ENCODE results near the gene IKBKG.
"Not testable (repeated sequence)": the region's sequence is repeated elsewhere in the genome, so short reads cannot be mapped to it uniquely, and the experiment has no call there.

Gene IKBKG

DNA sequence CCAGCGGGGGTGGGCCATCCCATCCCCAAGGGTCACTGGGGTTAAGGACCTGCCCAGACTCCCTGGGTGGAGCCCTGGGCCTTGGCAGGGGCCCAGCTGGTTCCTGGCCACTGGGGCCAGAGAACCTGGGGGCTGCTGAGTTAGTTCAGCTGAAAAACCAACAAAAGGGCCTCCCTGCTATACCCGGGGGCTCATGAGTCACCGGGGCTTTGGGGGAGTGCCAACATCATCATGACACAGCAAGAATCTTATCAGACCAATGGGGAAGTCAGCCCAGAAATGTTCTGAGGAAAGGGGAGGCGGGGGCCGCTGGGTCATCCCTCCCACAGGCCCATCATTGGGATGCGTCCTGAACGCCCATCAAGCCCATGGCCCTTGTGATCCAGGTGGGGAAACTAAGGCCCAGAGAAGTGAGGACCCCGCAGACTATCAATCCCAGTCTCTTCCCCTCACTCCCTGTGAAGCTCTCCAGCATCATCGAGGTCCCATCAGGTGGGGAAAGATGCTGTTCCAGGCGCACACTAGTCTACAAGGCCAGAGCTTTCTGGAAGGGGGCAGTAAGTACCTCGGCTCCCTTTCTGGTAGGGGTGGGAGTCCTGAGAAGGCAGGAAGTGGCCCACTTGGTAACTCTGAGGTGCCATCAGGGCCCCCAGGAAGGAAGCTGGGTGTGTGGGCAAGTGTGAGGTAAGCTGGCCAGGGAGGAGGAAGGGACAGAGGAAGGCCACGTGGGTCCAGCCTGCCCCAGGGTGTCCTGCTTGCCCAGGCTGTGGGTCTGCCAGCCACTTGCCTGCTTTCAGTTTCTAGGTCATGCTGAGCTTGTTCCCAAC, 5.3 kb upstream of the IKBKG start:
- peak overlapping the region; percentile 70 for H3K27ac ChIP-seq
- TF ChIP-seq, protein P1, sequence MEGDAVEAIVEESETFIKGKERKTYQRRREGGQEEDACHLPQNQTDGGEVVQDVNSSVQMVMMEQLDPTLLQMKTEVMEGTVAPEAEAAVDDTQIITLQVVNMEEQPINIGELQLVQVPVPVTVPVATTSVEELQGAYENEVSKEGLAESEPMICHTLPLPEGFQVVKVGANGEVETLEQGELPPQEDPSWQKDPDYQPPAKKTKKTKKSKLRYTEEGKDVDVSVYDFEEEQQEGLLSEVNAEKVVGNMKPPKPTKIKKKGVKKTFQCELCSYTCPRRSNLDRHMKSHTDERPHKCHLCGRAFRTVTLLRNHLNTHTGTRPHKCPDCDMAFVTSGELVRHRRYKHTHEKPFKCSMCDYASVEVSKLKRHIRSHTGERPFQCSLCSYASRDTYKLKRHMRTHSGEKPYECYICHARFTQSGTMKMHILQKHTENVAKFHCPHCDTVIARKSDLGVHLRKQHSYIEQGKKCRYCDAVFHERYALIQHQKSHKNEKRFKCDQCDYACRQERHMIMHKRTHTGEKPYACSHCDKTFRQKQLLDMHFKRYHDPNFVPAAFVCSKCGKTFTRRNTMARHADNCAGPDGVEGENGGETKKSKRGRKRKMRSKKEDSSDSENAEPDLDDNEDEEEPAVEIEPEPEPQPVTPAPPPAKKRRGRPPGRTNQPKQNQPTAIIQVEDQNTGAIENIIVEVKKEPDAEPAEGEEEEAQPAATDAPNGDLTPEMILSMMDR (conservative IDR thresholded peaks at IDR 0.05), result no peak

DNA sequence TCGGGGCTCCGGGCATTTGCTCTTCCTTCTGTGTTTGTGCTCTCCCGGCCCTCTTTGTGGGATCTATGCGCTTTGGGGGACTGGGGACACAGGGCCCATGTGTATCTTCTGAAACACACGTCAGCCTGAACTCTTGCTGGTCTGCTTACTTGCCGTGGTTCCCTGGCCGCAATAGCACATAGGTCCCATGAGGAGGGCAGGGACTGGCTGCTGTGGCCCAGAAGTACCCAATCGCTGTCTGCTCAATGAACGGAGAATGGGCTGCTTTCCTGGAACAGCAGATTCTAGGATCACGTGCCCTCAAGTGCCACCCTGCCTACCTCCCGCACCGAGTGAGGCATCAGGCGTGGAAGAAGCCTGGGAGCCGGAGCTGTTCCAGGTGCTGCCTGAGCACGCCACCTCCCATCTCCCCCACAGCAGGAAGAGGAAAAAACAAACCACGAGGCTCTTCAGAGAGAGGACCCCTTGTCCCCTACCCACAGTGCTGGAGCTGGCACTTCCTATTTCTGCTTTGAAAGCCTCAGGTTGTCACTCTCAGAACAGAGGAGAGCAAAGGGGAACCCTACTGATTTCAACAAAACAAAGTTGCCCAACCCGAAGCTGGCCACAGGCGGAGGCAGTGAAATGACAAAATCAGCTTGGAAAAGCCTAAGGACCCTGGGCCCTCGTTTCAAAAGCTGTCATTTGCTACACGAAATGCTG, 4.5 kb upstream of the IKBKG start:
- no peak overlapping the region for H3K27ac ChIP-seq
- TF ChIP-seq, protein P1 (conservative IDR thresholded peaks at IDR 0.05), result no peak

DNA sequence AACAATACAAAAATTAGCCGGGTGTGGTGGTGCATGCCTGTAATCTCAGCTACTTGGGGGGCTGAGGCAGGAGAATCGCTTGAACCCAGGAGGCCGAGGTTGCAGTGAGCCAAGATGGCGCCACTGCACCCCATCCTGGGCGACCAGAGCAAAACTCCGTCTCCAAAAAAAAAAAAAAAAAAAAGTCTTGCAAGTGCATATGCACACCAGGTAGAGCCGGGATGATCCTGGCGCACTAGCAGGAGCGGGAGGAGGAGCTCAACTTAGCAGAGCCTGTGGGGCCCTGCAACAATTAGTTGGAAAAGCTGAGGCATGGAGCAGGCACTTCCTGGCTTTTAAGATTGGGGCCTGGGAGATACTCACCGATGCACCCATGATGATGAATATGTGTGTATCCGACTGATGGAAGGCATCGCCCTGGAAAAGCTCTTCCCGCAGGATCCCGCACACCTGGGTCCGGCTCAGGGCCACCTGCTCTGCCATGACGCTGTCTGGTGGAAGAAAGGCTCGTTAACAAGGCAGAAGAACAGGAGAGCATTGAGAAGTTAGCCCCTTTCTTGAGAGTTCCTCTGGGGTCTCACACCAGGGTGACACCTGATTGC, 1.6 kb upstream of the IKBKG start:
- TF ChIP-seq, protein P1 (conservative IDR thresholded peaks at IDR 0.05), result no peak
- H3K27ac ChIP-seq, result peak overlapping the region; percentile 77

DNA sequence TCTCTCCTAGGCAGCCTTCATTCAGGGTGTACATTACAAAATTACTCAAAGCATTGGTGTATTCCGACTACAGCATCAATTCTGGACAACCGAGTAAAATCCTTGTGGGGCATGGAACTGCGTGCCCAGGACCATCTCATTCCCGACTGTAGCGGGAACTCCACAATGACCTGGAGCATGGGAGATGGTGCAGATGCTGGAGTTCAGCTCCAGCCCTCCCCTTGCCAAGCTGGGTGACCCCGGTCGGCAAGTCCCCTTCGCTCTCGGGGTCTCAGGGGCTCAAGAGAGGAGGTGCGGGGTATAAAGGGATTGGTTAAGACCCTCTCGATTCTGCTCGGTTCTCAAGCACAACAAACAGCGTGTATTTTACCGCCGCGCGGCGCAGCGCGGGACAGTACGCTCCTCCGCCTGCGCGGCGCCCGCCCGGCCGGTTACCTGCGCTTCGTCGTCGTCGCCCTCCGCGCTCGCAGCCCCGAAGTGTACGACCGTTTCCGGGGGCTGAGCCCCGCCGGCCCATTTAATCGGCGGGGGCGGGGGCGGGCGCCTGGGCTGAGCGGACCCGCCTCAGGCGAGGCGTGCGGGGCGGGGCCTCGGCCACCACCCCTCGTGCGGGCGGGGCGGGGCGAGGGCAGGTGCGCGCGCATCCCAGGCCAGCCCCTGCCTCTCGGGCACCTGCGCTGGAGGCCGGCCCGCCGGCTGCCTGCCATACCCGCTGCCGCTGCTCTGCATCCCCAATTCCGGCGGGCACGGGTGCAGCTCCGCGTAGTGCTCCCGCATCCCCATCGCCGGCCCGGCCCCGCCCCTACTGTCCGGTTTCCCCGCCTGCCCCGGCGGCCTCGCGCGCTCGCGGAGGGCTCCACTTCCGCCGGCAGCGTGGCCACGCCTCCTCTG, 821 bp upstream of the IKBKG start, which contains the start of gene G6PD:
G6PD (minus strand) TSS at position 493 of the 891 bp plus-strand sequence. CDS start 691 bp downstream, outside the sequence.
- peak within 1 kb of the TSS; percentile 77 for H3K27ac ChIP-seq
- TF ChIP-seq, protein P1 (conservative IDR thresholded peaks at IDR 0.05), result no peak

DNA sequence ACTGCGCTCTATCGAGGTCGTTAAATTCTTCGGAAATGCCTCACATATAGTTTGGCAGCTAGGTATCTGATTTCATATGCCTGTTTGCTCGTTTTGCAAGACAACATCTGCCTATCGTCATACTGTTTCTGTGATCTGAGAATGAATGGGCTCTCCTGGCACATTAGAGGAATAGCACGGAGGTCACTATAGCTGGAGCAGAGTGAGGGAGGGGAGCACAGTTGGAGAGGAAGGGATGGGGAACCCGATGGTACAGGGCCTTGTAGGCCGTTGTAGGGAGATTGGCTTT, 552 bp downstream of the IKBKG start:
- H3K27ac ChIP-seq, result peak overlapping the region; percentile 77
- TF ChIP-seq, protein P1 (conservative IDR thresholded peaks at IDR 0.05), result no peak

DNA sequence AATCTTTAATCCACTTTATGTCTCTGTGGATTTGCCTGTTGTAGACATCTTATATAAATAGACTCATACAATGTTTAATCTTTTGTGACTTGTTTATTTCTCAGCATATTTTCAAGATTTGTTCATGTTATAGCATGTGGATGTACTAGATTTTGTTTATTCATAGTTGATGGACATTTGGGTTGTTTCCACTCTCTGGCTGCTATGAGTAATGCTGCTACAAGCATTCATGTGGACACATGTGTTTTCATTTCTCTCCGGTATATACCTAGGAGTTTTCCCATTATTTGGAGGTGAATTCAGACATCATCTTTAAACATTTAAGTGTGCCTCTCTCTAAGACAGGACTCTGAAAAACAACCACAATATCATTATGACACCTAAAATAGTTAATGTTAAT, 2.3 kb downstream of the IKBKG start:
- no peak overlapping the region for H3K27ac ChIP-seq

DNA sequence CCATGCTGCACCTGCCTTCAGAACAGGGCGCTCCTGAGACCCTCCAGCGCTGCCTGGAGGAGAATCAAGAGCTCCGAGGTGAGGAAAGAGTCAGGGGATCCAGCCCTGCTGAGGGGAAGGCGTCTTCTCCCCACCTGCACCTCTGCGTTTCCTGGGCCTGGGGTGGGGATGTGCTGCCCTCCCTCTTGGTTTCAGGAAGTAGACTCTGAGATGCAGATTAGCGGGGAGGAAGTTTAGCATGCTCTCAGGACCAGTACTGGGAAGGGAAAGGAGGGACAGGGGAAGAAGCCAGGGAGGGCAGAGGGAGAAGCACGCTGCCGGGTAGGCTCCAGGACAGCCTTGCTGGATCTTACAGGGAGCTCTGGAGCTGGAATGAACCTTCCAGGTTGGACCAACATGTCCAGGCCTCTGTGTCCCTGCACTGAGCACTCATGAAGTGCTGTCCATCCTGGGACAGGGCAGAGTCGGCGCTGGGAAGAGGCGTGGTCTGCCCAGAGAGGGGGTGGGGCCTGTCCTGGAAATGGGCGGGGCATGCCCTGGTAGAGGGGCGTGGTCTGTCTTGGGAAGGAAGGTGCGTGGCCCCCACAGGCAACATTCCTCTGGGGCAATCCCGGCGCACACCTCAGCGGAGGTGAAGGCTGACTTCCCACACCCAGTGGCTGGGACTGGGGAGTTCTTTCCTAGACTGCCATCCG, 4.8 kb downstream of the IKBKG start:
- not testable (repeated sequence) for H3K27ac ChIP-seq

More for the DNA sequence above, 2.3 kb downstream of the IKBKG start:
- TF ChIP-seq, protein P1 (conservative IDR thresholded peaks at IDR 0.05), result no peak

DNA sequence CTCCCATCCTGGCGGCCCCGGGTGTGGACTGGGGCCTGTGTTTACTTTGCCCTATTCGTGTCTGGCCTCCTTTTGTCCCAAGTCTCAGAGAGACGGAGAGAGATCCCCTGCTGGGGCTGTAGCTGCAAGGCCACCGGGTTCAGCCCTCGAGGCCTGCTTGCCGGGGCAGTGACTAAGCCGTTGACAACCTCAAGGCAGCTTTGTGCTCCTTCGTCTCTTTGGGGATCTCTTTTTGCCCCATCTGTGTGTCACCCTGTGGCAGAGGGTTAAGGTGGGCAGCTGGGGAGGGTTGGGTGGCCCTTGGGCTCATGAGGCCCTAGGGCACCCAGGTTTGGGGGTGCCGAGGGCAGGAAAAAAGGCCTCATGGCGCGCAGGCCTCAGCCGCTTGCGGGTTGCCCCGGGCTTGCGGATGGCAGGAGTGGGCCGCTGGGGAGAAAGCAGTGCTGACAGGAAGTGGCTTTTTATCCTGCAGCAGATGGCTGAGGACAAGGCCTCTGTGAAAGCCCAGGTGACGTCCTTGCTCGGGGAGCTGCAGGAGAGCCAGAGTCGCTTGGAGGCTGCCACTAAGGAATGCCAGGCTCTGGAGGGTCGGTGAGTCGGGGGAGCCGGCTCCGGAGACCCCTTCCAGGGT, 10.8 kb downstream of the IKBKG start:
- H3K27ac ChIP-seq, result not testable (repeated sequence)

DNA sequence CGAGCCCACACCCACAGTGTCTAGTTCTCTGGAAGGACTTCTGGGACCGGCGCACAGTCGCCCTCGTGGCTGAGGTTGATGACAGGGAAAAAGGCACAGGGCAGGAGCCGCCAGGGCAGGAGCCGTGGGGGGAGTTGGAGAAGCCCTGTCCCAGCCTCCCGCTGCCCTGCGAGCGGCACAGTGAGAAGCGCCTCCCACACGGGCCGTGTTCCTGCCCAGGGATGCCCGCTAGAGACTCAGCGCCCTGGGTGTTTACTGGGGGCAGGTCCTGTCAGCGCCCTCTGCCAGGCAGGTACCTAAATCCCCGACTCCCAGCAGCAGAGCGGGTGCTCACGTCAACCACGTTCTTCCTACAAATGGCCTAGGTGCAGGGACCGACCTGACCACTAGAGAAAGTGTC, 11.5 kb downstream of the IKBKG start:
- not testable (repeated sequence) for H3K27ac ChIP-seq

DNA sequence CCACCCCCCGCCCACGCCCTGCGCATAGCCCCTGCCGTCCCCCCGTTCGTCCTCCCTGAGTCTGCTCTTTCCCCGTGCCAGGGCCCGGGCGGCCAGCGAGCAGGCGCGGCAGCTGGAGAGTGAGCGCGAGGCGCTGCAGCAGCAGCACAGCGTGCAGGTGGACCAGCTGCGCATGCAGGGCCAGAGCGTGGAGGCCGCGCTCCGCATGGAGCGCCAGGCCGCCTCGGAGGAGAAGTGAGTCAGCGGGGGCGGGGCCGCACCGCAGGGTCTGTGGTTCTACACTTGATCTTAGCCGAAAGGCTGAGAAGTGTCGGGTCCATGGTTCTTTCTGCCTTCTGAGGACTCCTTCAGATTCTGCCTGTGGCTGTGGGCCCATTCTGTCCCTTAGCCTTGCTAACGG, 12.9 kb downstream of the IKBKG start:
- H3K27ac ChIP-seq, result not testable (repeated sequence)

DNA sequence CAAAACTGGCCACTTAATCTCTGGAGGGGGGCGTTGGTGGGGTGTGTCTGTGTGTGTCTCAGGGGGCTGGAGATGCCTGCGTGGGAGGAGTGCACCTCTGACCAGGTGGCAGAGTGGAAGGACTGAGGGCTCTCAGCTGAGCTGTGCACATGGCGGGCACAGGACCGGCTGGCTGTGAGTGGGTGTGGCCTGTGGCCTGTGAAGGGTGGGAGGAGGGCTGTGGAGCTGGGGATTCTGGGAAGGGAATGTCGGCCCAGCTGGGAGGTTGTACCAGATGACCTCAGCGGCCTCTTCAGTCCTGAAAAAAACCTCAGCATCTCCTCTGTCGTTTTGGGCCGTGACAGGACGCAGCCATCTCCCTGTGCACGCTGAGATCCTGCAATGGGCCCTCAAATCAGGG, 14.9 kb downstream of the IKBKG start:
- not testable (repeated sequence) for H3K27ac ChIP-seq
